Measurements from ENCODE around the gene POLE4. TPM values are rescaled to one million over a fixed set of nuclear protein-coding genes. Genes with fewer than 3 reads are reported as not detected.

The POLE4 gene
- total and polyA plus RNA-seq, 9 of the 15 experiments (the other 6 are each of a cell fraction or from before 2014, with no cell fraction given), result 25.7 to 73.7 (median 57.3) TPM

GRCh38 chr2:74919827-74920226 is 38.6 kb upstream of the POLE4 start (continued):
- TF ChIP-seq, protein P1, sequence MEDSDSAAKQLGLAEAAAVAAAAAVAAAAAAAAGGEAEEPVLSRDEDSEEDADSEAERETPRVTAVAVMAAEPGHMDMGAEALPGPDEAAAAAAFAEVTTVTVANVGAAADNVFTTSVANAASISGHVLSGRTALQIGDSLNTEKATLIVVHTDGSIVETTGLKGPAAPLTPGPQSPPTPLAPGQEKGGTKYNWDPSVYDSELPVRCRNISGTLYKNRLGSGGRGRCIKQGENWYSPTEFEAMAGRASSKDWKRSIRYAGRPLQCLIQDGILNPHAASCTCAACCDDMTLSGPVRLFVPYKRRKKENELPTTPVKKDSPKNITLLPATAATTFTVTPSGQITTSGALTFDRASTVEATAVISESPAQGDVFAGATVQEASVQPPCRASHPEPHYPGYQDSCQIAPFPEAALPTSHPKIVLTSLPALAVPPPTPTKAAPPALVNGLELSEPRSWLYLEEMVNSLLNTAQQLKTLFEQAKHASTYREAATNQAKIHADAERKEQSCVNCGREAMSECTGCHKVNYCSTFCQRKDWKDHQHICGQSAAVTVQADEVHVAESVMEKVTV (CRISPR knock-in tag; IDR thresholded peaks at IDR 0.05), result peak; percentile 78
- peak; percentile 50 for TF ChIP-seq ZFP36 (IDR thresholded peaks at IDR 0.05; ENCODE audit: low read depth, low read length, partially characterized antibody)
- no peak for TF ChIP-seq PHB2 (IDR thresholded peaks at IDR 0.05; ENCODE audit: low read depth)
- no peak for TF ChIP-seq SFPQ (IDR thresholded peaks at IDR 0.05; ENCODE audit: low read depth, low read length)
- TF ChIP-seq MGA (IDR thresholded peaks at IDR 0.05), result no peak
- TF ChIP-seq CBX1 (IDR thresholded peaks at IDR 0.05; ENCODE audit: low read depth), result no peak
- no peak for TF ChIP-seq PHF20 (IDR thresholded peaks at IDR 0.05; ENCODE audit: partially characterized antibody)
- TF ChIP-seq, protein P2, sequence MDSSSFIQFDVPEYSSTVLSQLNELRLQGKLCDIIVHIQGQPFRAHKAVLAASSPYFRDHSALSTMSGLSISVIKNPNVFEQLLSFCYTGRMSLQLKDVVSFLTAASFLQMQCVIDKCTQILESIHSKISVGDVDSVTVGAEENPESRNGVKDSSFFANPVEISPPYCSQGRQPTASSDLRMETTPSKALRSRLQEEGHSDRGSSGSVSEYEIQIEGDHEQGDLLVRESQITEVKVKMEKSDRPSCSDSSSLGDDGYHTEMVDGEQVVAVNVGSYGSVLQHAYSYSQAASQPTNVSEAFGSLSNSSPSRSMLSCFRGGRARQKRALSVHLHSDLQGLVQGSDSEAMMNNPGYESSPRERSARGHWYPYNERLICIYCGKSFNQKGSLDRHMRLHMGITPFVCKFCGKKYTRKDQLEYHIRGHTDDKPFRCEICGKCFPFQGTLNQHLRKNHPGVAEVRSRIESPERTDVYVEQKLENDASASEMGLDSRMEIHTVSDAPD (CRISPR knock-in tag; IDR thresholded peaks at IDR 0.05), result no peak
- TF ChIP-seq MNT (conservative IDR thresholded peaks at IDR 0.05), result no peak

Measured in K562 (cell line).